HCT116 (cell line): Measurements from ENCODE around the gene TNFRSF19.

Experiments
- POLR2A ChIP-seq: IDR thresholded peaks from 2 replicates; pipeline ENCODE4 v1.7.0; 2011; ENCODE audit warnings: borderline replicate concordance; ENCODE audit not compliant: insufficient read depth, insufficient read length; ENCODE audit errors: extremely low read depth
- TF ChIP-seq, protein P1 (sequence below), 3 experiments: fragments of 200-600 bp in 1 of 3; sonication (generic) in 1 of 3; IDR thresholded peaks in 2 of 3; conservative IDR thresholded peaks in 1 of 3; 2 replicates each; pipeline ENCODE4 v1.5.1; 2012 to 2017; ENCODE audit warnings: low read depth in 2 of 3, low read length in 2 of 3, antibody characterized with exemption in 1 of 3, borderline replicate concordance in 1 of 3, control low read depth in 1 of 3, mild to moderate bottlenecking in 1 of 3, mixed read lengths in 1 of 3, mixed run types in 1 of 3, moderate library complexity in 1 of 3; ENCODE audit not compliant: insufficient read depth in 1 of 3

DNA sequence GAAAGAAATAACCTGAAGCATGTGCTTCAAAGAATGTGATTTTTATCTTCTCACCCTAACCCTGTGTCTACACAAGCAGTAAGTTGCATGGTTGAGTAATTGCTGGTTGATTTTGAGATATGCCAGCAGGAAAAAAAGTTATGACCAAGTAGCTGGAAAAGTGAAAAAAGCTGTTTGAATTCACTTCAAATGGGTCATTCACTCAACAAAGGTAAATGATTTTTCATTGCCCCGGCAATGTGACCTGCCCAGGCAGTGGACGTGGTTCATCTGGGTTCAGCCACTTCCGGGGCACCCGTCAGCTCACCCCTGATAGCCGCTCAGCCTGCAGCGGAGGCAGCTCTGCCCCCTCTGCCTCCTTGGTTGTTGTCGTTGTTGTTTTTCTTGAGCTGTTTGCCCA is 18.5 kb downstream of the TNFRSF19 start:
- TF ChIP-seq POLR2A: no peak
- TF ChIP-seq, protein P1, sequence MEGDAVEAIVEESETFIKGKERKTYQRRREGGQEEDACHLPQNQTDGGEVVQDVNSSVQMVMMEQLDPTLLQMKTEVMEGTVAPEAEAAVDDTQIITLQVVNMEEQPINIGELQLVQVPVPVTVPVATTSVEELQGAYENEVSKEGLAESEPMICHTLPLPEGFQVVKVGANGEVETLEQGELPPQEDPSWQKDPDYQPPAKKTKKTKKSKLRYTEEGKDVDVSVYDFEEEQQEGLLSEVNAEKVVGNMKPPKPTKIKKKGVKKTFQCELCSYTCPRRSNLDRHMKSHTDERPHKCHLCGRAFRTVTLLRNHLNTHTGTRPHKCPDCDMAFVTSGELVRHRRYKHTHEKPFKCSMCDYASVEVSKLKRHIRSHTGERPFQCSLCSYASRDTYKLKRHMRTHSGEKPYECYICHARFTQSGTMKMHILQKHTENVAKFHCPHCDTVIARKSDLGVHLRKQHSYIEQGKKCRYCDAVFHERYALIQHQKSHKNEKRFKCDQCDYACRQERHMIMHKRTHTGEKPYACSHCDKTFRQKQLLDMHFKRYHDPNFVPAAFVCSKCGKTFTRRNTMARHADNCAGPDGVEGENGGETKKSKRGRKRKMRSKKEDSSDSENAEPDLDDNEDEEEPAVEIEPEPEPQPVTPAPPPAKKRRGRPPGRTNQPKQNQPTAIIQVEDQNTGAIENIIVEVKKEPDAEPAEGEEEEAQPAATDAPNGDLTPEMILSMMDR (IDR thresholded peaks at IDR 0.05 in 2 of 3, conservative IDR thresholded peaks at IDR 0.05 in 1 of 3; ENCODE audit: borderline replicate concordance in 1 of 3, insufficient read depth in 1 of 3, low read depth in 2 of 3, low read length in 2 of 3): no peak
